ENCODE results near the gene ODAD2.

ODAD2 gene

GRCh38 chr10:27779462-27780015 lies 219.3 kb downstream of the ODAD2 start:
- Histone ChIP-seq H3K27me3 (ENCODE audit: insufficient read depth, low read length, poor library complexity) (no peaks in the 10 kb centered on the region), H2AFZ (ENCODE audit: low read depth, low read length) (no peak overlapping the region), H3K4me3 (ENCODE audit: low read depth in 1 of 2, low read length in 2 of 2) (no peak overlapping the region), H3K4me1 (ENCODE audit: insufficient read depth, low read length) (no peaks in the 10 kb centered on the region), H3K9me3 (ENCODE audit: insufficient read depth, low read length, severe bottlenecking) (no peaks in the 10 kb centered on the region), H4K20me1 (ENCODE audit: insufficient read depth, low read length) (no peaks in the 10 kb centered on the region), H3K27ac (ENCODE audit: low read length) (no peak overlapping the region), H3K36me3 (ENCODE audit: insufficient read depth, low read length) (no peaks in the 10 kb centered on the region), H3K79me2 (ENCODE audit: insufficient read depth, low read length) (no peaks in the 10 kb centered on the region), H3K9ac (ENCODE audit: low read depth, low read length) (no peak overlapping the region), H3K4me2 (ENCODE audit: insufficient read depth, low read length) (no peak overlapping the region)
- no peak for DNase-seq
- no peak for TF ChIP-seq CTCF (IDR thresholded peaks at IDR 0.05; ENCODE audit: borderline replicate concordance, extremely low read depth, low read length, poor library complexity, severe bottlenecking)
- no peak for TF ChIP-seq EZH2 (IDR thresholded peaks at IDR 0.05; ENCODE audit: borderline replicate concordance, low read depth, low read length, severe bottlenecking)
- ATAC-seq (ENCODE audit: insufficient read depth, low read depth), result no peak

GRCh38 chr10:27774831-27775230 lies 224.0 kb downstream of the ODAD2 start:
- TF ChIP-seq EZH2 (IDR thresholded peaks at IDR 0.05; ENCODE audit: borderline replicate concordance, low read depth, low read length, severe bottlenecking) (no peak), CTCF (IDR thresholded peaks at IDR 0.05; ENCODE audit: borderline replicate concordance, extremely low read depth, low read length, poor library complexity, severe bottlenecking) (no peak)
- ATAC-seq (ENCODE audit: insufficient read depth, low read depth), result no peak
- H3K4me2 ChIP-seq (ENCODE audit: insufficient read depth, low read length), result no peak overlapping the region

GRCh38 chr10:27771231-27771630 lies 227.6 kb downstream of the ODAD2 start:
- TF ChIP-seq CTCF (IDR thresholded peaks at IDR 0.05; ENCODE audit: borderline replicate concordance, extremely low read depth, low read length, poor library complexity, severe bottlenecking) (no peak), EZH2 (IDR thresholded peaks at IDR 0.05; ENCODE audit: borderline replicate concordance, low read depth, low read length, severe bottlenecking) (no peak)
- Histone ChIP-seq H3K27me3 (ENCODE audit: insufficient read depth, low read length, poor library complexity) (peaks cover 6% of the 10 kb centered on the region), H3K36me3 (ENCODE audit: insufficient read depth, low read length) (no peaks in the 10 kb centered on the region), H3K4me3 (ENCODE audit: low read depth in 1 of 2, low read length in 2 of 2) (no peak overlapping the region), H3K9ac (ENCODE audit: low read depth, low read length) (no peak overlapping the region), H3K79me2 (ENCODE audit: insufficient read depth, low read length) (no peaks in the 10 kb centered on the region), H3K9me3 (ENCODE audit: insufficient read depth, low read length, severe bottlenecking) (no peaks in the 10 kb centered on the region), H4K20me1 (ENCODE audit: insufficient read depth, low read length) (no peaks in the 10 kb centered on the region), H3K4me1 (ENCODE audit: insufficient read depth, low read length) (no peaks in the 10 kb centered on the region), H3K27ac (ENCODE audit: low read length) (no peak overlapping the region), H3K4me2 (ENCODE audit: insufficient read depth, low read length) (no peak overlapping the region), H2AFZ (ENCODE audit: low read depth, low read length) (no peak overlapping the region)
- ATAC-seq (ENCODE audit: insufficient read depth, low read depth) (peak; percentile 54), DNase-seq (peak; percentile 8)

More at GRCh38 chr10:27774831-27775230, 224.0 kb downstream of the ODAD2 start:
- Histone ChIP-seq H3K79me2 (ENCODE audit: insufficient read depth, low read length) (no peaks in the 10 kb centered on the region), H4K20me1 (ENCODE audit: insufficient read depth, low read length) (no peaks in the 10 kb centered on the region), H3K27ac (ENCODE audit: low read length) (no peak overlapping the region), H3K9me3 (ENCODE audit: insufficient read depth, low read length, severe bottlenecking) (no peaks in the 10 kb centered on the region), H2AFZ (ENCODE audit: low read depth, low read length) (no peak overlapping the region), H3K9ac (ENCODE audit: low read depth, low read length) (no peak overlapping the region), H3K4me3 (ENCODE audit: low read depth in 1 of 2, low read length in 2 of 2) (no peak overlapping the region), H3K36me3 (ENCODE audit: insufficient read depth, low read length) (no peaks in the 10 kb centered on the region), H3K27me3 (ENCODE audit: insufficient read depth, low read length, poor library complexity) (peaks cover 2% of the 10 kb centered on the region), H3K4me1 (ENCODE audit: insufficient read depth, low read length) (no peaks in the 10 kb centered on the region)
- no peak for DNase-seq

All from DND-41 (cell line).